Muscle layer of duodenum (tissue), 2 donors: ENCODE data around the gene PARP3.
"Not testable (repeated sequence)": the region's sequence is repeated elsewhere in the genome, so short reads cannot be mapped to it uniquely, and the experiment has no call there.

Experiments used
- H3K27ac ChIP-seq: one replicate; pipeline ENCODE4 v1.7.0; 2013; ENCODE audit warnings: mild to moderate bottlenecking, low read length
- H3K27me3 ChIP-seq: one replicate; pipeline ENCODE4 v1.7.0; 2013; ENCODE audit warnings: low read depth, mild to moderate bottlenecking, control low read depth, low read length
- H3K36me3 ChIP-seq, 2 donors: one replicate each; pipeline ENCODE4 v1.7.0; 2013; ENCODE audit warnings: low read length in 2 of 2, control low read depth in 1 of 2, mild to moderate bottlenecking in 1 of 2; ENCODE audit not compliant: insufficient read depth in 2 of 2, control insufficient read depth in 1 of 2
- H3K4me1 ChIP-seq, 2 donors: one replicate each; pipeline ENCODE4 v1.7.0; 2013; ENCODE audit warnings: low read length in 2 of 2, mild to moderate bottlenecking in 2 of 2, control low read depth in 1 of 2, moderate library complexity in 1 of 2; ENCODE audit not compliant: insufficient read depth in 2 of 2, control insufficient read depth in 1 of 2
- H3K4me3 ChIP-seq, 2 donors: one replicate each; pipeline ENCODE4 v1.7.0; 2013; ENCODE audit warnings: low read length in 2 of 2, low read depth in 1 of 2, mild to moderate bottlenecking in 1 of 2
- H3K9me3 ChIP-seq, 2 donors: one replicate each; pipeline ENCODE4 v1.7.0; 2013; ENCODE audit warnings: low read length in 2 of 2, control low read depth in 1 of 2, mild to moderate bottlenecking in 1 of 2; ENCODE audit not compliant: control insufficient read depth in 1 of 2
- donor health status: healthy.

The PARP3 gene

DNA sequence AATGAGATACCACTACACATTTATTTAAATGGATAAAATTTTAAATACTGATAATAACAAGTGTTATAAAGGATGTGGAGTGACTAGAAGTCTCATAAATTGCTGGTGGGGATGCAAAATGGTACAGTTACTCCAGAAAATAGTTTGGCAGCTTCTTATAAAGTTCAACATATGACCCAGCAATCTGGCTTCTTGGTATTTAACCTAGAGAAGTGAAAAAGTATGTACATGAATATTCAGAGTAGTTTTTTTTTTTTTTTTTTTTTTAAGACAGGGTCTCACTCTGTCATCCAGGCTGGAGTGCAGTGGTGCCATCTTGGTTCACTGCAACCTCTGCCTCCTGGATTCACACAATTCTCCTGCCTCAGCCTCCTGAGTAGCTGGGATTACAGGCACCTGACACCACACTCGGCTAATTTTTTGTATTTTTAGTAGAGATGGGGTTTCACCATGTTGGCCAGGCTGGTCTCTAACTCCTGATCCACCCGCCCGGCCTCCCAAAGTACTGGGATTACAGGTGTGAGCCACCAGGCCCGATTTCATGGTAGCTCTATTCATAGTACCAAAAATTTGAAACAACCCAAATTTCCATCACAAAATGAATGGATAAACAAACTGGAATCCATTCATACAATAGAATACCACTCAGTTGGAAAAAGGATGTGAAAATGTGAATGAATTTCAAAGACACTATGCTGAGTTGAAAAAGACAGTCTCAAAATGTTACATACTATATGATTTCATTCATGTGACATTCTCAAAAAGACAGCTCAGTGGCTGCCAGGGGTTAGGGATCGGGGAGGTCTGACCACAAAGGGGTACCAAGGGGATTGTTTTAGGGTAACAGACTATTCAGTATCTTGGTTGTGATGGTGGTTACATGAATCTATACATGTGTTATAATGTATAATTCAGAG lies 14.8 kb upstream of the PARP3 start:
- H3K4me1 ChIP-seq, result no peaks in the 10 kb centered on the region
- H3K9me3 ChIP-seq, result no peaks in the 10 kb centered on the region
- H3K36me3 ChIP-seq, result peaks cover 0 to under 1% of the 10 kb centered on the region in 2 donors
- H3K4me3 ChIP-seq, result no peak overlapping the region
- no peaks in the 10 kb centered on the region for H3K27me3 ChIP-seq
- no peak overlapping the region for H3K27ac ChIP-seq

- H3K9me3 ChIP-seq, result no peaks in the 10 kb centered on the region
- no peak overlapping the region for H3K4me3 ChIP-seq
- no peak overlapping the region for H3K27ac ChIP-seq
- H3K36me3 ChIP-seq, result peaks cover 6 to 11% of the 10 kb centered on the region in 2 donors
- no peaks in the 10 kb centered on the region for H3K4me1 ChIP-seq
- H3K27me3 ChIP-seq, result no peaks in the 10 kb centered on the region
Observed at GRCh38 chr3:51928438-51928837, 13.7 kb upstream of the PARP3 start.

DNA sequence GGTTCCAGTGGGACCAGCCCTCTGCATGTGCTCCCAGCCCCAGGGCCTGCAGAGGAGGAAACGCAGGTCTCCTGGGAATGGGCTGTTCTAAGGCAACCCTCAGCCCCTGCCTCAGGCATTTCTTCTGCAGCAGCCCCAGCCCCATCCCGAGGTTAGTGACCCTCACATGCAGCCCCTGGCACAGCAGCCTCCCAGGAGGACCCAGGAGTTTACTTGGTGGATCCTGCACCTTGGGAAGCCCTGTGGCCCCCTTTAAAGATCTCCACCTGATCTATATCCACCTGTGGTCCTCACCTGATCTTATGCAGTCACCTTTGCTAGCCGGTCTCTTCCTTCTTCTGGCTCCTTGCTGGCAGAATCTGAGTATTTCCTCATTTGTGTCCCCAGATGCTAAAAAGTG lies 13.2 kb upstream of the PARP3 start:
- not testable (repeated sequence) for H3K4me3 ChIP-seq, H3K27ac ChIP-seq, H3K27me3 ChIP-seq, H3K4me1 ChIP-seq, H3K9me3 ChIP-seq
- H3K36me3 ChIP-seq, result peaks cover 9 to 16% of the 10 kb centered on the region in 2 donors

DNA sequence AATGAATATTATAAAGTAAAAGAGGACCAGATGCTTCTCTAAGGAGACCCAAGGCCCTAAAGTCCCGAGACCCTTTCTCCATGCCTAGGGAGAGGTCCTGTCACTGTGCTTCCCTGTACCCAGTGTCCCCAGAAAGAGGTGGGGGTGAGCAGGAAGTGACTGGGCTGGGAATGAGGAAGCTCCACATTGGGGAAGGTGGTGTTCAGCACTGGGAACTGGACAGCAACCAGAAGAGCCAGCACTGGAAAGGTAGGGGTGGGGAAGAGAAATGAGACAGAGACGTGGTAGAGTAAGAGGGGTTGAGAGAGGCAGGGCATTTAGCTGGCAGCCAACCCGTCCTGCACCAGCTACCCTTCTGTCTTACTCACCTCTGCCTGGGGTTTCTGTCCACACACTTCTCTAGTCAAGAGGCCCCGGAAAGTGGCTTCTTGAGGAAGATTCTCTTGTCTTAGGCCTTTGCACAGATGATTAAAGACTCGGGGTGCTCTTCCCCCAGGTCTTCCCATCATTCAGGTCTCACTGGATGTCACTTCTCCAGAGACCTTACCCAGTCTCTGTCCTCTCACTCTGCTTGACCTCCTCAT lies 12.7 kb upstream of the PARP3 start:
- Histone ChIP-seq H3K36me3 (peaks cover 12 to 21% of the 10 kb centered on the region in 2 donors), H3K9me3 (no peaks in the 10 kb centered on the region), H3K4me1 (no peaks in the 10 kb centered on the region), H3K27me3 (no peaks in the 10 kb centered on the region), H3K27ac (no peak overlapping the region), H3K4me3 (no peak overlapping the region)

DNA sequence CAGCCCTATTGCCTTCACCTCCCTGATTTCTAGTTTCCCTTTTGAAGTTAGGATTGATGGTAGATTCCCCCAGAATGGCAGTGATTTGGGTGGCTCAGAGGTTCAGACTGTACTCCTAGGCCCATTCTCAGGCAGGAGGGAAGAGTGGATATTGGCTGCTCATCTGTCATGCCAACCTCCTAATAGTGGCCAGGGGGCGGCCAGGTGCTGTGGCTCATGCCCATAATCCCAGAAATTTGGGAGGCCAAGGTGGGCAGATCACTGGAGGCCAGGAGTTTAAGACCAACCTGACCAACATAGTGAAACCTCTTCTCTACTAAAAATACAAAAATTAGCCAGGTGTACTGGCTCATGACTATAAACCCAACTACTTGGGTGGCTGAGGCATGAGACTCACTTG lies 11.7 kb upstream of the PARP3 start:
- Histone ChIP-seq H3K27me3 (no peaks in the 10 kb centered on the region), H3K27ac (no peak overlapping the region), H3K36me3 (peaks cover 13 to 30% of the 10 kb centered on the region in 2 donors), H3K4me1 (no peaks in the 10 kb centered on the region), H3K4me3 (no peak overlapping the region), H3K9me3 (no peaks in the 10 kb centered on the region)

DNA sequence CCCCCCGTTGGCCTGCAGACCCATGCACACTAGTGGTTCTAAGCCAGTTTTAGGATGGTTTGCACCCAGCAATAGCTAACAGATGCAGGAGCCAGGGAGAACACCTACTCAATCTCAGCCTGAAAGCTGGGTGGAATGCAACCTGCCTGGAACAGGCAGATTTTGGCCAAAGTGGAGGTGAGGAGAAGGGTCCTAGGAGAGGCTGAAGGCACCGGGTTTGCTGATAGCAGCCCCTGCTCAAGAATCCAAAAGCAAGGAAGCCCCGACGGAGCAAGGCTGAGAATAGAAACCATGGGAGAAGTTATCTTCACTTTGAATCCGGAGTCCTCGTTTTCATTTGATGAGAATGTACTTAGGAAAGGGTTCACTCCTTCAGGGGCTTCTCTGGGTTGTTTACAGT lies 10.4 kb upstream of the PARP3 start:
- no peak overlapping the region for H3K27ac ChIP-seq
- no peak overlapping the region for H3K4me3 ChIP-seq
- no peaks in the 10 kb centered on the region for H3K9me3 ChIP-seq
- no peaks in the 10 kb centered on the region for H3K4me1 ChIP-seq
- H3K36me3 ChIP-seq, result peaks cover 17 to 43% of the 10 kb centered on the region in 2 donors
- H3K27me3 ChIP-seq, result no peaks in the 10 kb centered on the region

- H3K4me3 ChIP-seq, result no peak overlapping the region
- no peaks in the 10 kb centered on the region for H3K4me1 ChIP-seq
- H3K27me3 ChIP-seq, result no peaks in the 10 kb centered on the region
- H3K9me3 ChIP-seq, result no peaks in the 10 kb centered on the region
- no peak overlapping the region for H3K27ac ChIP-seq
- H3K36me3 ChIP-seq, result peaks cover 26 to 53% of the 10 kb centered on the region in 2 donors
Observed at GRCh38 chr3:51932471-51933370, 9.4 kb upstream of the PARP3 start.

GRCh38 chr3:51933471-51934138 lies 8.6 kb upstream of the PARP3 start:
- H3K36me3 ChIP-seq, result peaks cover 35 to 61% of the 10 kb centered on the region in 2 donors
- H3K27me3 ChIP-seq, result no peaks in the 10 kb centered on the region
- no peak overlapping the region for H3K27ac ChIP-seq
- no peak overlapping the region for H3K4me3 ChIP-seq
- H3K9me3 ChIP-seq, result no peaks in the 10 kb centered on the region
- H3K4me1 ChIP-seq, result no peaks in the 10 kb centered on the region

GRCh38 chr3:51934139-51934850 lies 7.9 kb upstream of the PARP3 start:
- Histone ChIP-seq H3K27ac (no peak overlapping the region), H3K4me1 (no peaks in the 10 kb centered on the region), H3K27me3 (no peaks in the 10 kb centered on the region), H3K4me3 (no peak overlapping the region), H3K36me3 (peaks cover 37 to 61% of the 10 kb centered on the region in 2 donors), H3K9me3 (no peaks in the 10 kb centered on the region)

DNA sequence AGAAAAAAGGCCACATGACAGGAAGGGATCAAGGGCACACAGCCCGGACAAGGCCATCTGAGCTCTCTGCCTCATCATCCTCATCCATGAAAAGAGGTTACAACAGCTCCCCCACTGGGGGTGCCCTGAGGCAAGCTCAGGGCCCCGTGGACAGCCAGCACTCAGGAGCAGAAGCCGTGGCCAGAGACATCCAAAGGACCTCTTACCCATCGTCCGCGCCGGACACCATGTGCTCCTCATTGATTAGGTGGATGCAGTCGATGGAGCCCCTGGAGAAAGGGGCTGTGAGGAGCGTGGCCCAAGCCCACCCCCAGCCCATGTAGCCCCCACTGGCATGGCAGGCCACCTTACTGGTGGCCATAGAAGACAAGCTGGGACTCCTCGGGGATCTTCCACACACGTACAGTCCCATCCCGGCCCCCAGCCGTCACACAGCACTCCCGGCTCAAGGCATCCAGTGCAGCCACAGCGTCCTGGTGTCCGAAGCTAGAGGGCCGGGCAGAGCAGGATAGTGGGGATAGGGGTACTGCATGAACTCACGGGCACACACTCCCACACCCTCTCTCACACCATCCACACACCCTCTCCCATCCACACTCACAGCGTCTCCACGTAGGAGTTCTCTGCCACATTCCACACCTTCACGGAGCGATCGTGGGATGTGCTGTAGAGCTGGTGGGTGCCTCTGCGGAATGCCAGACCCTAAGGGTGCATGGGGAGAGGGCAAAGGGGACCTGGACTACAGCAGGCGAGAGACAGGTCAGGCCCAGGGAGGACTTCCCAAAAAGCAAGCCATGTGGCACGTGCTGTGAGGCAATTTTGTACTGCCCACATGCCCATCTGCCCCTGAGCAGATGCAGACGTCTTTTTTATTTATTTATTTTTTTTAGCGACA lies 6.9 kb upstream of the PARP3 start:
- H3K4me3 ChIP-seq, result no peak overlapping the region
- peaks cover 0 to 4% of the 10 kb centered on the region in 2 donors for H3K4me1 ChIP-seq
- H3K36me3 ChIP-seq, result peaks cover 37 to 61% of the 10 kb centered on the region in 2 donors
- H3K9me3 ChIP-seq, result no peaks in the 10 kb centered on the region
- H3K27ac ChIP-seq, result no peak overlapping the region
- H3K27me3 ChIP-seq, result no peaks in the 10 kb centered on the region
